Effector memory CD8-positive, alpha-beta T cell (primary cell): ENCODE measurements around the gene PIMREG.

Experiments used
- ATAC-seq: fragments of 150-1000 bp; cut with Tn5 transposase; replicated peaks from 2 replicates; pipeline ENCODE4 v1.10.0; 2021; ENCODE audit warnings: mild to moderate bottlenecking, moderate library complexity
- DNase-seq, 3 experiments: peaks; one replicate each; pipeline ENCODE4 v3.0.0; 2021
- H3K27ac Mint-ChIP-seq, 2 donors: one replicate each; pipeline ENCODE4 v1.8.0; 2022; ENCODE audit warnings: mild to moderate bottlenecking in 2 of 2, mixed read lengths in 2 of 2, moderate library complexity in 2 of 2
- H3K27me3 Mint-ChIP-seq, 2 donors: one replicate each; pipeline ENCODE4 v1.8.0; 2022; ENCODE audit warnings: mixed read lengths in 2 of 2
- H3K36me3 Mint-ChIP-seq: one replicate; pipeline ENCODE4 v1.8.0; 2022; ENCODE audit warnings: mild to moderate bottlenecking, moderate library complexity, mixed read lengths; ENCODE audit not compliant: insufficient read depth
- H3K4me1 Mint-ChIP-seq, 2 donors: one replicate each; pipeline ENCODE4 v1.8.0; 2022; ENCODE audit warnings: low read depth in 2 of 2, mixed read lengths in 2 of 2
- H3K4me3 Mint-ChIP-seq, 2 donors: one replicate each; pipeline ENCODE4 v1.8.0; 2022; ENCODE audit warnings: mild to moderate bottlenecking in 2 of 2, mixed read lengths in 2 of 2, moderate library complexity in 2 of 2
- H3K9me3 Mint-ChIP-seq, 2 donors: one replicate each; pipeline ENCODE4 v1.8.0; 2022; ENCODE audit warnings: mixed read lengths in 2 of 2

Gene PIMREG

DNA sequence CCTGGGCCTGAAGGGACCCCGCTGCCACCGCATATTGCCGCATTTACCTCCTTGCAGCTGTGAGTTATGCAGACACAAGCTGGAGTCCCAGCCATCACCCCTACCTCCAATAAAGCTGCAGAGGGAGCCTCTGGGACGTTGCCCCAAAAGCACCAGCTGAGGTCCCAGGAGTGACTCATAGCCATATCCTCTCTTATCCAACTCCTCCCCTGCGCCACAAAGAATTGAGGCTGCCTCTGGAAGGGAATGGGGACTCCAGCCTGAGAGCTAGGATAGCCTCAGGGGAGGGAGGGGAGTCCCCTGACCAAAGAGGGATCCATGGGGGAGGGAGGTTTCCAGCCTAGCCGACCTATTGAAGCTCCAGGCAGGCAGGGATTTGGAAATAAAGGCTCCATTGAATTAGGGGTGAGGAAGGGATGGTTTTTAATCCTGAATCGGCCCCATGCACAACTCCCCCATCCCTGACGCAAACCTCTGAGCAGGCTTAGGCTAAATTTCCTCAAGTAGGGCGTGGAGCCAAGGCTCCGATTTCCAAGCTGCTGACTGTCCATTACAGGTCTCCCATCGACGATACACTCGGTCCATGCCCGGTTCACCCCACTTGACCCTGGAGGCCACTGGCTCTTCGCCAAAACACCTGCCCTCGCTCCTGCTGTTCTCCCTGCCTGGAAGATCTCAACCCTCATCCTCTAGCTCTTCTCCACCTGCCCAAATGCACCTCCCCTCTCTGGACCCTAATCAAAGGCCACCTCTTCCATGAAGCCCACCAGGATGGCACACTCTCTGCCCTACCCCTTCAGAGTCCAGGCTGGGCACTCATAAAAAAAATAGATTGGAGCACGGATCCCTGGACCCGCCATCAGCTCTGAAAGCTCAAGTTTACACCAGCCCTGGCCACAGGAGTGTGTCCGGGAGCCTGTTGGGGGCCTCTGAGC lies 27.5 kb downstream of the PIMREG start:
- H3K27me3 Mint-ChIP-seq = no peaks in the 10 kb centered on the region
- DNase-seq = no peak
- H3K4me3 Mint-ChIP-seq = no peak overlapping the region
- H3K9me3 Mint-ChIP-seq = no peaks in the 10 kb centered on the region
- no peak overlapping the region for H3K27ac Mint-ChIP-seq
- no peak for ATAC-seq
- no peaks in the 10 kb centered on the region for H3K36me3 Mint-ChIP-seq
- peaks cover 0 to 5% of the 10 kb centered on the region in 2 donors for H3K4me1 Mint-ChIP-seq

GRCh38 chr17:6472517-6472916 lies 28.3 kb downstream of the PIMREG start:
- Mint-ChIP-seq H3K27me3 (no peaks in the 10 kb centered on the region), H3K9me3 (no peaks in the 10 kb centered on the region), H3K4me3 (no peak overlapping the region), H3K27ac (no peak overlapping the region), H3K36me3 (no peaks in the 10 kb centered on the region), H3K4me1 (peaks cover 0 to 5% of the 10 kb centered on the region in 2 donors)
- DNase-seq (no peak), ATAC-seq (no peak)

DNA sequence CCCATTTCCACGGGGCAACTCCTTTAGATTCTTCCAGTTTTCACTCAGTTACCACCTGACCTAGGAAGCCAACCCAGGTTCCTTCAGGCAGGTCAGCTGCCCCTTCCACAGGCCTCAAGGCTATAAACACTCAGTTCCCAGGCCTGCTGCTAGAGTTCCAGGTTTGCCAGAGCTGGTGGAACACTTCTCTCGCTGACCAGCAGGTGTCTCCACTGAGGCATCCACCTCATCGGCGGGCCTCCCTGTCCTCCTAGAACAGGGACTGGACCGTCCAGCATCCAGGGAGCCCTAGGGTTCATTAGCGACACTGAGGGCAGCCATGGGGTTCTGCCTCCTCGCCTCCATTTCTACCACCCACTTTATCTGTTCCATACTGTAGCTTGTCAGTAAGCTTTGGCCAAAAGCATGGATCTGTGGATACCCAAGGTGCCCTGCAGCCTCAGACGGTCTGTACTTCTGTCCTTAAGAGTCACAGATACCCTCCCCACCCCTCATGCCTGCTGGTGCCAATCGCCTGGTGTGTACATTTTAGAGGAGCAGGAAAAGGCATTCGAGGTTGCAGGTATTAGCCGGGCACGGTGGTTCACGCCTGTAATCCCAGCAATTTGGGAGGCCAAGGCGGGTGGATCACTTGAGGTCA lies 29.0 kb downstream of the PIMREG start:
- Mint-ChIP-seq H3K27ac (no peak overlapping the region), H3K4me1 (peaks cover 0 to 5% of the 10 kb centered on the region in 2 donors), H3K4me3 (no peak overlapping the region), H3K9me3 (no peaks in the 10 kb centered on the region), H3K27me3 (no peaks in the 10 kb centered on the region), H3K36me3 (no peaks in the 10 kb centered on the region)
- peak; percentile 59 for ATAC-seq
- DNase-seq = peak; percentile 57 to 63 (median 57)

- no peaks in the 10 kb centered on the region for H3K36me3 Mint-ChIP-seq
- H3K4me1 Mint-ChIP-seq = peaks cover 0 to 5% of the 10 kb centered on the region in 2 donors
- no peak overlapping the region for H3K27ac Mint-ChIP-seq
- ATAC-seq (no peak), DNase-seq (no peak)
- H3K9me3 Mint-ChIP-seq = no peaks in the 10 kb centered on the region
- H3K4me3 Mint-ChIP-seq = no peak overlapping the region
- H3K27me3 Mint-ChIP-seq = no peaks in the 10 kb centered on the region
Observed at GRCh38 chr17:6474376-6474775, 30.1 kb downstream of the PIMREG start.

DNA sequence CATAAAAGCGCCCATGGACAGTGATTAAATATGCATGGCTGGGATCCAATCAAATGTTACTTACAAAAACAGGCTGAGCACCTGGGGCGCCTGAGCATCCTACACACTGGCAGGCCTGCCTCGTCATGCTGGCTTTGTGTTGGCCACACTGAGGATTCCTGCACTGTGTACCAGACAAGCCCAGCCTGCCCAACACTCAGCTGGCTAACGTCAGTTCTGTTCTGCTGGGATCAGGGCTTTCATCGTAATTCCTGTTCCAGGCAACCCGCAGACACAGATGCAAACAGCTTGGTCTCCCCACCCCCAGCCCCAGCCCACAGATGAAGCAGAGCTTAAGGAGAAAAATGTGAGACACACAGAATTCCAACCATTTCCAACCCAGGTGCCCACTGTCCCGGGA lies 30.7 kb downstream of the PIMREG start:
- ATAC-seq (no peak), DNase-seq (no peak)
- Mint-ChIP-seq H3K27me3 (no peaks in the 10 kb centered on the region), H3K4me3 (no peak overlapping the region), H3K4me1 (peaks cover 0 to 5% of the 10 kb centered on the region in 2 donors), H3K36me3 (no peaks in the 10 kb centered on the region), H3K9me3 (no peaks in the 10 kb centered on the region), H3K27ac (no peak overlapping the region)

- Mint-ChIP-seq H3K4me3 (no peak overlapping the region), H3K27me3 (no peaks in the 10 kb centered on the region), H3K4me1 (peaks cover 0 to 5% of the 10 kb centered on the region in 2 donors), H3K9me3 (no peaks in the 10 kb centered on the region), H3K27ac (no peak overlapping the region), H3K36me3 (no peaks in the 10 kb centered on the region)
- ATAC-seq (no peak), DNase-seq (no peak)
Observed at GRCh38 chr17:6475411-6475810, 31.2 kb downstream of the PIMREG start.

DNA sequence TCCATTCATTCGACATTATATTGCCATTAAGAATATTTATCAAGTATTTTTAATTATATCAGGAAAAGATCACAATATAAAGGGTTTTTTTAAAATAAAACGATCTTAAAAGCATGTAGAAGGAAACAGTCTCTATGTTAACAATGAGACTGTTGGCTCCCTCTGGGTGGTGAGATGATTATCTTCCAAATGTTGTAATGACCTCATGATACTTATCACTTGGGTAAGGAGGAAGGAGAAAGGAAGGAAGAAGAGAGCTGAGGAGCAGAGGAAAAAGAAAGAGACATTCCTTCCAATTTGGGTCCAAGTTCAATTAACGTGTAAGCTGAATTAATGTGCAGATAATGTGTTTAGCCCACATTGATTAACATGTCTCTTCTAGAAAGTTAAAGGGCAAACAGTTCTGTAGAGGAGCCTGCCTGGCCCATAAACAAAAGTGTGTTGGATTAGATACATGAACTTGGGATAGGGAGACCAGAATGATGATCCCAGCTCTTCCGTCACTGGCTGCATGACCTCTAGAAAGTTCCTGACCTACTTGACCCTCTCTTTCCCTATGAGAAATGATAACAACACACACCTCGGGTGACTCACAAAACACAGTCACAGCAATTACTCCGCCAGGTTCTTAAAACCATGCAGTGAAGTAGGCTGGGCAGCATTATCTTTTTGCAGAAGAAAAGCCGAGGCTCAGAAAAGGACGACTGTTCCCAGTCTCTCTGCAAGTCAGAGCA lies 32.0 kb downstream of the PIMREG start:
- Mint-ChIP-seq H3K36me3 (no peaks in the 10 kb centered on the region), H3K4me1 (peaks cover 0 to 5% of the 10 kb centered on the region in 2 donors)

GRCh38 chr17:6476810-6477179 lies 32.5 kb downstream of the PIMREG start:
- Mint-ChIP-seq H3K9me3 (no peaks in the 10 kb centered on the region), H3K27me3 (peaks cover 0 to 9% of the 10 kb centered on the region in 2 donors), H3K4me3 (no peak overlapping the region), H3K4me1 (peaks cover 0 to 5% of the 10 kb centered on the region in 2 donors), H3K27ac (no peak overlapping the region), H3K36me3 (no peaks in the 10 kb centered on the region)
- ATAC-seq = no peak
- DNase-seq = no peak

More for the DNA sequence above, 32.0 kb downstream of the PIMREG start:
- no peak overlapping the region for H3K27ac Mint-ChIP-seq
- H3K27me3 Mint-ChIP-seq = peaks cover 0 to 7% of the 10 kb centered on the region in 2 donors
- DNase-seq (no peak), ATAC-seq (no peak)
- H3K4me3 Mint-ChIP-seq = no peak overlapping the region
- no peaks in the 10 kb centered on the region for H3K9me3 Mint-ChIP-seq

- Mint-ChIP-seq H3K9me3 (no peaks in the 10 kb centered on the region), H3K27me3 (peaks cover 5 to 10% of the 10 kb centered on the region in 2 donors), H3K36me3 (no peaks in the 10 kb centered on the region), H3K4me3 (no peak overlapping the region), H3K27ac (no peak overlapping the region), H3K4me1 (peaks cover 0 to 5% of the 10 kb centered on the region in 2 donors)
- ATAC-seq (no peak), DNase-seq (no peak)
Observed at GRCh38 chr17:6477831-6478383, 33.7 kb downstream of the PIMREG start.

GRCh38 chr17:6478486-6478885 lies 34.2 kb downstream of the PIMREG start:
- no peaks in the 10 kb centered on the region for H3K4me1 Mint-ChIP-seq
- DNase-seq (no peak), ATAC-seq (no peak)
- H3K27me3 Mint-ChIP-seq = peaks cover 9 to 16% of the 10 kb centered on the region in 2 donors
- H3K27ac Mint-ChIP-seq = no peak overlapping the region
- H3K4me3 Mint-ChIP-seq = no peak overlapping the region
- H3K9me3 Mint-ChIP-seq = no peaks in the 10 kb centered on the region
- no peaks in the 10 kb centered on the region for H3K36me3 Mint-ChIP-seq

DNA sequence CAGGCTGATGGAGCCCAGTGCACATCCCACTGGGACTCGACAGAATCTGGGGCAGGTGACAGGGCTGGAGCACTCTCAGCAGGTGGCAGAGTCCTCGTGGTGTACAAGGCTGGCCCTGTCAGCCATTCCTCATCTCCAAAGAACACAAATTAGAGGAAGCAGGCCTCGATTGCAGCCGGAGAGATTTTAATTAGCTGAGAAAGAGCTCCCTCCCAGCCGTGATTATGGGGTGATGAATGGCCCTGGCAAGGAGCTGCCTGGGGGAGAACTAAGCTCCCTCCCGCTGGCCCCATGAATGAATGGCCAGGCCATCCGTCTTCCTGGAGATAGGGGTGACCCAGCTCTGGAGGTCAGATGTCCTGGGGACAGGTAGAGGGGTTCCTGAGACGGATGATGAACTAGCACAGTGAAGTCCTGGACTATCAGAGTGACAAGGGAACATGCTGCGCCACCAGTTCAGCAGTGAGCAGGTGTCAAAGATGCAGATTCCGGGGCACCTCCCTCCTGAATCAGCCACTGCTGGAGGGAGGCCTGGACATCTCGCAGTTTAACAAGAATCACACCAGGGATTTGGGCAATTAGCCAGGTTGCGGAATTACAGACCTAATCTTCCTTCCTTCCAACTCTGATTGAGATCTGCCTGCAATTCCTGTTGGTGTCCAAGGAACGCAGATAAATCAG lies 35.5 kb downstream of the PIMREG start:
- Mint-ChIP-seq H3K9me3 (no peaks in the 10 kb centered on the region), H3K27ac (no peak overlapping the region), H3K4me1 (no peaks in the 10 kb centered on the region), H3K4me3 (no peak overlapping the region), H3K36me3 (no peaks in the 10 kb centered on the region), H3K27me3 (peaks cover 14 to 26% of the 10 kb centered on the region in 2 donors)
- DNase-seq (no peak), ATAC-seq (no peak)

DNA sequence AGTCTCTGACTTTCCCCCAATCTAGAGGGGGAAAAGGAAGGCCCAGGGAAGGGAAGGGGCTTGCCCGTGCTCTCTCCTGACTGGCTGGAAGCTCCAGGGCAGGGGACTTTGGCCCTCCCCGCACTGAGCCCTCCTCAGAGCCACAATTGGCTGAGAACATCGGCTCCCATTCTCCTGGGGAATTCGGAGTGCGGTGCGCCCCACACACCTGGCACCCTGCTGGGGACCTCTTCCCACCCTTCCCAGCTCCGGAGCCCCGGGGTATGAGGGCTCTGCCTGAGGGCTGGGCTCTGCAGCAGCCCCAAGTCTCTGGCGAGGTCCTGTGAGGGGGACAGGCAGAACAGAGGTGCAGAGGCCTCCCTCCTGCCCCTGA lies 36.0 kb downstream of the PIMREG start:
- no peaks in the 10 kb centered on the region for H3K9me3 Mint-ChIP-seq
- H3K36me3 Mint-ChIP-seq = no peaks in the 10 kb centered on the region
- H3K27me3 Mint-ChIP-seq = peaks cover 14 to 26% of the 10 kb centered on the region in 2 donors
- no peaks in the 10 kb centered on the region for H3K4me1 Mint-ChIP-seq
- no peak overlapping the region for H3K4me3 Mint-ChIP-seq
- DNase-seq (no peak), ATAC-seq (no peak)
- no peak overlapping the region for H3K27ac Mint-ChIP-seq

DNA sequence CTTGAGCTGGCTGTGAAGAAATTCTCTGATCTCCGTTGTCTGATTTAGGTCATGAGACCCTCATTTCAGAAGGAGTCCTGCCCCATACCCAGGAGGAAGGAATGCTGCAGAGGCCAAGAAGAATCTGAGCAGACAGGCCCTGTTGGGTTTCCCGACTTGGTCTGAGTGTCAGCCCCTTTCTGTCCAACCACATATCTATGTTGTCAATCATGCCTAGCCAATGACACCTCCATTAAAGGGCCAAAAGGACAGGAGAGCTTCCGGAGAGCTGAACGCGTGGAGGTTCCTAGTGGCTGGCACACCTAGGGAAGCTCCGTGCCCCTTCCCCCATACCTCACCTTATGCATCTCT lies 37.8 kb downstream of the PIMREG start:
- DNase-seq (no peak), ATAC-seq (no peak)
- Mint-ChIP-seq H3K36me3 (no peaks in the 10 kb centered on the region), H3K27me3 (peaks cover 28 to 42% of the 10 kb centered on the region in 2 donors), H3K4me3 (no peak overlapping the region), H3K9me3 (no peaks in the 10 kb centered on the region), H3K4me1 (no peaks in the 10 kb centered on the region), H3K27ac (no peak overlapping the region)
